SK-N-SH (cell line): ENCODE results near the gene SIGLEC10.

ENCODE experiments used
- EP300 ChIP-seq, 2 experiments: IDR thresholded peaks; 2 replicates each; pipeline versions ENCODE4 v1.4.0 to v1.6.1; 2012; ENCODE audit warnings: borderline replicate concordance in 1 of 2, low read depth in 1 of 2, low read length in 1 of 2
- POLR2AphosphoS5 ChIP-seq: IDR thresholded peaks from 2 replicates; pipeline ENCODE4 v1.6.1; 2012; ENCODE audit warnings: low read depth, low read length
- RAD21 ChIP-seq: IDR thresholded peaks from 2 replicates; pipeline ENCODE4 v1.6.1; 2012; ENCODE audit warnings: mild to moderate bottlenecking, low read length
- RCOR1 ChIP-seq: fragments of 150-350 bp; IDR thresholded peaks from 2 replicates; pipeline ENCODE4 v1.6.1; 2017; ENCODE audit warnings: antibody characterized with exemption, low read length
- SMC3 ChIP-seq: IDR thresholded peaks from 2 replicates; pipeline ENCODE4 v1.6.1; 2012; ENCODE audit warnings: low read depth, low read length, improper control_type of control experiment
- TCF12 ChIP-seq: IDR thresholded peaks from 2 replicates; pipeline ENCODE4 v1.4.0; 2012
- TF ChIP-seq, protein P1 (sequence below): IDR thresholded peaks from 2 replicates; pipeline ENCODE4 v1.6.1; 2012; ENCODE audit warnings: mild to moderate bottlenecking, low read depth, low read length, moderate library complexity
- TF ChIP-seq, protein P2 (sequence below): fragments of 200-600 bp; sonication (generic); IDR thresholded peaks from 2 replicates; pipeline ENCODE4 v1.6.1; 2017; ENCODE audit warnings: antibody characterized with exemption, mild to moderate bottlenecking, moderate library complexity
- TF ChIP-seq, protein P3 (sequence below): fragments of 150-350 bp; IDR thresholded peaks from 2 replicates; pipeline ENCODE4 v1.6.1; 2017; ENCODE audit warnings: antibody characterized with exemption, low read length, low read depth, borderline replicate concordance
- TF ChIP-seq, protein P4 (sequence below): IDR thresholded peaks from 2 replicates; pipeline ENCODE4 v1.4.0; 2012; ENCODE audit warnings: low read depth, borderline replicate concordance

DNA sequence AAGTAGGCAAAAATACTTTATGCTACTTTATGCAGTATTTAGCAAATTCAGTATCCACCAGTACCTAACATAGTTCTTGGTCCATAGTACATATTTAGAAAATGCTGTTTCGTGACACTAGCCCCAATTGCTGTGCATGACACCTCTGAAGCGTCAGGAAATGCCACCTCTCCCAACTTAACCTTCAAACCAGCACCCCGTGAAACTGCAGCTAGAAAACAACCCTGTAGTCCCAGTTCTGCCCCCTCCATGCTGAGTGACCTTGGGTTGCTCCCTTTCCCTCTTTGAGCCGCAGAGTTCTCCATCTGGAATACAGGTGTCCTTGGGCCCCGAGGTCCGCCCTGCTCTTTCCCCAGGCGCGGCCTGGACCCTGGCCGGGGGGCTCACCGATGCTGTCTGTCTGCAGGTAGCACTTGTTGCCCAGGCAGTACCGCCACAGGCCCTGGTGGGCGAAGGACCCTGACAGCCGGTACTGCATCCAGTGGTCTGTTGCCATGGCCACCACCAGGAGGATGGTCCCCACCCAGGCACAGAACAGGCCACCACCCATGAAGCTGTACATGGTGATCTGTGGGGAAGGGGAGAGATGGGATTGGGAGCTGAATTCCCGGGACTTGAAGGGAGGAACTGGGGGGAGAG lies 30.4 kb downstream of the SIGLEC10 start:
- no peak for TF ChIP-seq SMC3
- TF ChIP-seq, protein P1, sequence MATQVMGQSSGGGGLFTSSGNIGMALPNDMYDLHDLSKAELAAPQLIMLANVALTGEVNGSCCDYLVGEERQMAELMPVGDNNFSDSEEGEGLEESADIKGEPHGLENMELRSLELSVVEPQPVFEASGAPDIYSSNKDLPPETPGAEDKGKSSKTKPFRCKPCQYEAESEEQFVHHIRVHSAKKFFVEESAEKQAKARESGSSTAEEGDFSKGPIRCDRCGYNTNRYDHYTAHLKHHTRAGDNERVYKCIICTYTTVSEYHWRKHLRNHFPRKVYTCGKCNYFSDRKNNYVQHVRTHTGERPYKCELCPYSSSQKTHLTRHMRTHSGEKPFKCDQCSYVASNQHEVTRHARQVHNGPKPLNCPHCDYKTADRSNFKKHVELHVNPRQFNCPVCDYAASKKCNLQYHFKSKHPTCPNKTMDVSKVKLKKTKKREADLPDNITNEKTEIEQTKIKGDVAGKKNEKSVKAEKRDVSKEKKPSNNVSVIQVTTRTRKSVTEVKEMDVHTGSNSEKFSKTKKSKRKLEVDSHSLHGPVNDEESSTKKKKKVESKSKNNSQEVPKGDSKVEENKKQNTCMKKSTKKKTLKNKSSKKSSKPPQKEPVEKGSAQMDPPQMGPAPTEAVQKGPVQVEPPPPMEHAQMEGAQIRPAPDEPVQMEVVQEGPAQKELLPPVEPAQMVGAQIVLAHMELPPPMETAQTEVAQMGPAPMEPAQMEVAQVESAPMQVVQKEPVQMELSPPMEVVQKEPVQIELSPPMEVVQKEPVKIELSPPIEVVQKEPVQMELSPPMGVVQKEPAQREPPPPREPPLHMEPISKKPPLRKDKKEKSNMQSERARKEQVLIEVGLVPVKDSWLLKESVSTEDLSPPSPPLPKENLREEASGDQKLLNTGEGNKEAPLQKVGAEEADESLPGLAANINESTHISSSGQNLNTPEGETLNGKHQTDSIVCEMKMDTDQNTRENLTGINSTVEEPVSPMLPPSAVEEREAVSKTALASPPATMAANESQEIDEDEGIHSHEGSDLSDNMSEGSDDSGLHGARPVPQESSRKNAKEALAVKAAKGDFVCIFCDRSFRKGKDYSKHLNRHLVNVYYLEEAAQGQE, result no peak
- TF ChIP-seq, protein P2, sequence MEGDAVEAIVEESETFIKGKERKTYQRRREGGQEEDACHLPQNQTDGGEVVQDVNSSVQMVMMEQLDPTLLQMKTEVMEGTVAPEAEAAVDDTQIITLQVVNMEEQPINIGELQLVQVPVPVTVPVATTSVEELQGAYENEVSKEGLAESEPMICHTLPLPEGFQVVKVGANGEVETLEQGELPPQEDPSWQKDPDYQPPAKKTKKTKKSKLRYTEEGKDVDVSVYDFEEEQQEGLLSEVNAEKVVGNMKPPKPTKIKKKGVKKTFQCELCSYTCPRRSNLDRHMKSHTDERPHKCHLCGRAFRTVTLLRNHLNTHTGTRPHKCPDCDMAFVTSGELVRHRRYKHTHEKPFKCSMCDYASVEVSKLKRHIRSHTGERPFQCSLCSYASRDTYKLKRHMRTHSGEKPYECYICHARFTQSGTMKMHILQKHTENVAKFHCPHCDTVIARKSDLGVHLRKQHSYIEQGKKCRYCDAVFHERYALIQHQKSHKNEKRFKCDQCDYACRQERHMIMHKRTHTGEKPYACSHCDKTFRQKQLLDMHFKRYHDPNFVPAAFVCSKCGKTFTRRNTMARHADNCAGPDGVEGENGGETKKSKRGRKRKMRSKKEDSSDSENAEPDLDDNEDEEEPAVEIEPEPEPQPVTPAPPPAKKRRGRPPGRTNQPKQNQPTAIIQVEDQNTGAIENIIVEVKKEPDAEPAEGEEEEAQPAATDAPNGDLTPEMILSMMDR, result no peak
- TF ChIP-seq RAD21, result no peak
- TF ChIP-seq RCOR1, result no peak
- TF ChIP-seq EP300 (IDR thresholded peaks at IDR 0.05; ENCODE audit: borderline replicate concordance in 1 of 2, low read depth in 1 of 2, low read length in 1 of 2), result no peak
- TF ChIP-seq, protein P3, sequence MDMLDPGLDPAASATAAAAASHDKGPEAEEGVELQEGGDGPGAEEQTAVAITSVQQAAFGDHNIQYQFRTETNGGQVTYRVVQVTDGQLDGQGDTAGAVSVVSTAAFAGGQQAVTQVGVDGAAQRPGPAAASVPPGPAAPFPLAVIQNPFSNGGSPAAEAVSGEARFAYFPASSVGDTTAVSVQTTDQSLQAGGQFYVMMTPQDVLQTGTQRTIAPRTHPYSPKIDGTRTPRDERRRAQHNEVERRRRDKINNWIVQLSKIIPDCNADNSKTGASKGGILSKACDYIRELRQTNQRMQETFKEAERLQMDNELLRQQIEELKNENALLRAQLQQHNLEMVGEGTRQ, result no peak
- no peak for TF ChIP-seq TCF12
- no peak for TF ChIP-seq POLR2AphosphoS5
- TF ChIP-seq, protein P4, sequence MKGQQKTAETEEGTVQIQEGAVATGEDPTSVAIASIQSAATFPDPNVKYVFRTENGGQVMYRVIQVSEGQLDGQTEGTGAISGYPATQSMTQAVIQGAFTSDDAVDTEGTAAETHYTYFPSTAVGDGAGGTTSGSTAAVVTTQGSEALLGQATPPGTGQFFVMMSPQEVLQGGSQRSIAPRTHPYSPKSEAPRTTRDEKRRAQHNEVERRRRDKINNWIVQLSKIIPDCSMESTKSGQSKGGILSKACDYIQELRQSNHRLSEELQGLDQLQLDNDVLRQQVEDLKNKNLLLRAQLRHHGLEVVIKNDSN, result no peak
